Activated CD4-positive, alpha-beta T cell treated with anti-CD3 and anti-CD28 coated beads for 1 hour (primary cell): ENCODE data around the gene SPO11.

Source experiments
- DNase-seq: peaks from one replicate; pipeline ENCODE4 v3.0.0-alpha.2; 2020

SPO11 gene

DNA sequence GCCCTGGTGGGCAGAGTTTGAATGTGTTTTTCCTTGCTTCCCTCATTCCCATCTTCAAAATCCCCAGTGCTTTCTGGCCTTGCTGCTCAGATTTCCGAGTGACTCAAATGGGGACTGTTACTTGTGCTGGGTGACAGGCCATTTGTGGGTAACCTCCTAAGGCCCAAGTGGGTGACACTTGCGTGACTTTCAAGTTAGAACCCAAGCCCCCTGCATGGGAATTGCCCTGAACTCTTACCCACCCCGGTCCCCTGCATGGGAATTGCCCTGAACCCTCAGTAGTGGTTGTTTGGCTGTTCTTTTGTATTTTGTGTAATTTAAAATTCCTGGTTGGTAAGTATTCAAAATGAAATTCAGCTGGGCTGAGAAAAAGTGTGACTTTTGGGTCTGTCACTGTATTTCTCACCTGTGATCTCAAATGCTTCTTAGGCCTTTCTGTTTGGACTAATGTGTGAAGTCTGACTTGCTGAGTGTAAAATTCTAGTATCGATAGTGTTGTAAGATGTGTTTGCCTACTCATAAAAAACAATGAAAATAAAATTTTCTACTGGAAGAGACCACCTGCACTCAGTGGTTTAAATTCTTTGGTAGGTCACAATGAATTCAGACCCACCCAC is 49.2 kb downstream of the SPO11 start:
- DNase-seq, result no peak

DNA sequence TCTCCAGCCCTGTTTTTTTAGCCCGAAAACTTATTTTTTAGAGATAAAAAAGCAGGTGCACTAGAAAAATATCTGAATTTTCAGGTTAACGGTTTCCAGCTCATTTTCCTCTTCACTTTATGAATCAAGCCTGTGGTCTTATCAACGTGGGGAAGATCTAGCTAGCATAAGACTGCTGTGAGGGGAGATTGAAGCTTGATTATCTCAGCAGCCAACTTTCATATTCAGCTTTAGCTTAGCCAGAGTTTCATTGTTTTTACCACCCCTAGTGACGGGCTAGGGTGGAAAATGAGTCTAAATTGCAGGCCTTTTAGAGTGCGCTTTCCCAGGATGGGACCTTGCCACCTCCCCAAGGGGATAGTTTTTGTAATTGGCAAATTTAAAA is 49.7 kb downstream of the SPO11 start:
- no peak for DNase-seq

DNA sequence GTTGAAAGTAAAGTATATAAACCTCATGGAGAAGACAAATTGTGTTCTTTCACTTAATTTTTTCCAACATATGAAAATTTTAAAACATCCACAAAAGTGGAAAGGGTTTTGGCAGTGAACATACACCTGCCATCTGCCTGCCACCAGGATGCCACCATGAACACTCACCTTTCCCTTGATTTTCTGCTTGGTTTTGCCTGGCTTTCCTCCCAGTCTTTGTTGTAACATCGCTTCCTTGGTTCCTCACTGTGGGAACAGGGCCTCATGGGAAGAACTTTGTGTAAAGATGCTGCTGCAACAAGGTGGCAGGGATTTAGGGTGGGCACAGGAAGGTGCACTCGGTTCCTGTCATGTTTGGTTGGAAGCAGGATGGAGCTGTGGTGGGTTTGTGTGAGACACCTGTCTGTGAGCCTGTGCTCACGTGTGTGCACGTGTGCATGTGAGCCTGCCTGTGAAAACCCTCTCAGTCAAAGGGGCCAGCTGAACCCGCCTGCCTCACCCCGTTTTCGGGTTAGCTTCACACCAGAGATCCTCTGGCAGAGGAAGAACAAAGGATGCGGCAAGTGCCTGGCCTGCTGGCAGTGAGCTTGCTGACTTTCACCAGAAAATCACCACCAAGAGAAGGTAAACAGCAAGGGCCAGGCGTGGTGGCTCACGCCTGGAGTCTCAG is 50.6 kb downstream of the SPO11 start:
- no peak for DNase-seq

DNA sequence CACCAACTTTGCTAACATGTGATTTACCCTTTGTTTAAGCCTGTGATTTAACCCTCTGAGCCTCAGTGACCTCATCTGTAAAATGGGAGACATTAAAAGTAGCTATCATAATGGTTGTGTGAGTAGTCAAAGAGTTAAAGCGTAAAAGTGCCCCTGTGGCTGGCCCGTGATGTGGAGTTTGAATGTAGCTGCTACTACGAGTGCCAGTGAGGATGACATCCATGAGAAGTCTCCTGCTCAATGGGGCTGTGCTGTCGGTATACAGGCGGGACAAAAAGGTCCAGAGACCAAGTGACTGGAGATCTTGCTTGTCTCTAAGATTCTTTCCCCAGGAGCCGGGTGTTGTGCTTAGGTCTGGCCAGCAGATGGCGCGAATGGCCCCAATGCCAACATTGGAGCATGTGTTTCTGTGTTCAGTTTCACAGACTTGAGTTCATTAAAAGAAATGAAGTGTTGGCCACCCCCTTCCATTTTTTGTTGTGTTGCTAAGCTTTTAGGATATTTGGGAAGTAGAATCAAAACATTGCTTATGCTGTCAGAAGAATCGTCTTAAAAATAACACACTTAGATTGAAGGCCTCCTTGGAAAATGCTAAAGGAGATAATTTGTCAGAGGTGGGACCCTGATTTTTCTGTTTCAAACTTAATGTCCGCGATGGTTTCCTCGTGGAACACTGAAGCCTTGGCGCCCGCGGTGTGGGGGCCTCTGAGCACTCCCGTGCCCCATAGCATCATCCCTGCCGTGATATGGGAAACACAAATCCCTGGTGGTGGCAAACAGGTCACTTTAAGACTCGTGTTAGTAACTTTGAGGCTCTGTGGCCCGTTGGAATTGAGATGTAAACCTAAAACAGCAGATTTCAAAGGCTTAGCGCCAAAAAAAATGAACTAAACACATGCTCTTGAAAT is 52.2 kb downstream of the SPO11 start:
- DNase-seq, result peak; percentile 79

DNA sequence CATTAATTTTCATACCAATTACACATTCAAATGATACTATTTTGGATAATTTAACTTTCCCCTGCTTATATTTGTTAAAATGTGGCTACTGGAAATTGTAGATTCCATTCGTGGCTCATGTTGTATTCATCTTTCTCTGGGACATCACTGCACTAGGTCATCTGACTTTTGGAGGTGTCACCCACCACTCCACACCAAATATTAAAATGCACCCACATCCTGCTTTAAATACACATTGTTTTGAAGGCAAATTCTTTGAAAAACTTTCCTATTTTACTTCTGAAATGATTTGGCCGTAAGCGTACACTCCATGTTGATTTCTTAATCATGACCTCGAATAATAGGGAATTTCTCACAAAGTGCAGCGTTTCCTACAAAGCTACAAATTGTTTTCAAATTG is 52.9 kb downstream of the SPO11 start:
- DNase-seq, result no peak

DNA sequence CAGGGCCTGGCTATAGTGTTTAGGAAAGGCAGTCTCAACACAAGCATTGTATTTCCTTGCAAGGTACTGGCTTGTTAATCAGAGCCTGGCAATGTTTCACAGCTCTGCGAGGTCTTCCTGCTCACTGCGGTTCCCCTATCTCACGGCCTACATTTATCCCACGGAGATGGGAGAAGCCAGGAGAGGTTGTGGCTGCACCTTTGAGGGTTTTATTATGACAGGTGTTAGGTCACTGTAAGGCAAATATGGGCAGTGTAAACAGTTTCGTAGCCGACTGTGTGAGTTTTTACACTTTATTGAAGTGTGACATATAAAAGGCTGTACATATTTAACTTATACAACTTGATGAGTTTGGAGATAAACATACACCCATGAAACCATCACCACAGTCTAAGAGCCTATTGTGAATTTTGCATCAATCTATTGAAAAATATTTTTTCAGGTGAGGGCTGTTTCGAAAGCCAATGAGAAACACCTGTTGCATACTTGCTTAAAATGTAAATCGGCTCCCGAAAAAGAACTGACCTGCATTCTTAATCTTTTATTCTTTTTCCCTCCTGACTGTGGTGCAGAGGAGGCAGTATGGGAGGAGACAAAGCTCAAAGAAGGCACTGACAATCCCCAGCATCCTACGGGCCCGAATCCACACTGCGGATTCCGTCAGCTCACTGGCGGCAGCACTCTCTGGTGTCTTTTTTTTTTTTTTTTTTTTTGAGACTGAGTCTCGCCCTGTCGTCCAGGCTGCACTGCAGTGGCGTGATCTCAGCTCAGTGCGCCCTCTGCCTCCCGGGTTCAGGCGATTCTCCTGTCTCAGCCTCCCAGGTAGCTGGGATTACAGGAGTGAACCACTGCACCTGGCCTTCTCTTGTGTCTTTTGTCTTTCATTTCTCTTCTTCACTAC is 54.1 kb downstream of the SPO11 start:
- DNase-seq, result no peak

DNA sequence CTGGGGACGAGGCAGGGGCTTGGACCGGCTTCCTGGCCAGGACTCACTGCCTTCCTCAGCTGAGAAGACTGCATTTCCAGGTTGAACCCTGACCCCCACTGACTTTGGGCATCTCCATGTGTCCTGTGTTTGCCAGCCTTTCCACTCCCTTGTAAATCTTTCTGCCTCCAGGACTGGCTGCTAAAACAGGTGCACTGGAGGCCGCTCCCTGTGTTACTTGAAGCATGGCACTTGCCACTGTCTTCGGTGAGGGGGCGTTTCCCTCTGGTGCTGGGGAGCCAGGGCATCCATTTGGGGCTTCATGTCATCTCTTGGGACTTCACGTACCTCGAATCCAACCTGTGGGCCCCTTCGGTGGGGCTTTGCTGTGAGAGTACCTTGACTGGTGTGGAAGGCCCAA is 54.9 kb downstream of the SPO11 start:
- DNase-seq, result no peak

DNA sequence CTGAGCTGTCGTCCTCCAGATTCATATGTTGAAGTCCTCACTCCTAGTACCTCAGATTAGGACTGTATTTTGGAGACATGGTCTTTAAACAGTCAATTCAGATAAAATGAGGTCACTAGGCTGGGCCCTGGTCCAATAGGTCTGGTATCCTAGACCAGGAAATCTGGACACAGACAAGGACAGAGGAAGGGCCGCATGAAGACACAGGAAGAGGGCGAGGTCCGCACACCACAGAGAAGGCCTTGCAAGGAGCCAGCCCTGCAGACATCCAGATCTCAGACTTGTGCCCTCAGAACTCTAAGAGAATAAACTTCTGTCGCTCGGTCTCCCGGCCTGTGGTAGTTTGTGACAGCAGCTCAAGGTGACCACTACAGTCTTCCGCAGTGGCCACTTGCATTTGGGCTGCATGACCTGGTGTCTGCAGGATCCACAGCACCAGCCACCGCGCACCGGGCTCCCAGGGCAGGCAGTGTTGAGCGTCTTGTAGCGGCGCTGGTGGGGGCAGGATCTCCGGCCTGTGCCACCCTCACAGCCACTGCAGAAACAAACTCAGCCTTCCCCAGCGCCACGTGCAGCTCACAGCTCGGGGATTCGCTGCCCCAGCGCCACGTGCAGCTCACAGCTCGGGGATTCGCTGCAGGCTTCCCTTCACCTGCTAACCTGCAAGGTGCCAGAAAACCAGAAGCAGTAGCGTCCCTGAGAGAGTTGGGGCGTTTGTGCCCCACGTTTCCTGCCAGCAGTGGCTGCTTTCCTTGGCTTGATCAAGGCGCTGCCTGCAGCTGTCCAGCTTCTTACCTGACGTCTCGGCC is 55.6 kb downstream of the SPO11 start:
- no peak for DNase-seq

DNA sequence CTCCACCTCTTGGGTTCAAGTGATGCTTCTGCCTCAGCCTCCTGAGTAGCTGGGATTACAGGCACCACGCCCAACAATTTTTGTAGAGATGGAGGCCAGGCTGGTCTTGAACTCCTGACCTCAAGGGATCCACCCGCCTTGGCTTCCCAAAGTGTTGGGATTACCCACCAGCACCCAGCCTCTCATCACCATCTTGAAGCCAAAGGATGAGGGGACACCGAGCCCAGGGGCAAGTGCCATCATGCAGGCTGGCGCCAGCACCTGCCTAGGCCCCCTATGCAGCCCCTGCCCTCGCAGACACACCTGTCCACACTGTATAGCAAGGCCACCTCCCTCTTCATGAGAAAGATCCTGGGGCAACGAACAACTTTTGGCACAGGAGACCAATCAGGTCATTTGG is 56.3 kb downstream of the SPO11 start:
- DNase-seq, result no peak

DNA sequence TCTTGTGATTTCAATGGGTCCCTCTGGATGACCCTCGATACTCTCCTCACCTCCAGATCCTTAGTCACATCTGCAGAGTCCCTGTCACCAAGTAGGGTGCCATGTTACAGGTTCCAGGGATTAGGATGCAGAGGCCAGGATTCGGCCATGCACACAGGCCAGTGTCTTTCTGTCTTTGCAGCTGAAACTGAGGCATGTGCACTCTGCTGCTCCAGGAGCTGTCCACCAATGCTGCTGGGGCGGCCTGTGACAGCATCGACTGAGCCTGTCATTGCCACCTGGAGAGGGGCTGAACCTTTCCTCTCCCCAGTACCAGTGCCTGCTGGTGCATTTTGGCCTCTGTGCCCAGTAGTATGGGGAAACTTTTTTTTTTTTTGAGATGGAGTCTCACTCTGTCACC is 57.2 kb downstream of the SPO11 start:
- DNase-seq, result no peak

DNA sequence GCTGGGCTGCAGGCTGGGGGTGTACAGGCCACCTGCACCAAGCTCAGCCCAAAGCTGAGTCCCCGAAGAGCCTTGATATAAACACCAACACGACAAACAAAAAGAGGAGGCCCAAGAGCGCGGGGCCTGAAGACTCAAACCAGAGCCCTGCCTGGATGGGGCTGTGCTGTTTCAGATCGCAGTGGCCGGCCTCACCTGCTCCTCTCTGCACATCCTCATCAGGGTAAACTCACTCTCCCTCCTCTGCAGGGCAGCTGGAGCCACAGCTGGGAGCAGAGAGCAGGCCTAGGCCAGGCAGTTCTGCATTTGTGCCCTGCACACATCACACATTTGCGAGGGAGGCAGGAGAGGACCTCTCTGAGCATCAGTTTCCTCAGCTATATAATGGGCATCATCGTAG is 57.9 kb downstream of the SPO11 start:
- no peak for DNase-seq

DNA sequence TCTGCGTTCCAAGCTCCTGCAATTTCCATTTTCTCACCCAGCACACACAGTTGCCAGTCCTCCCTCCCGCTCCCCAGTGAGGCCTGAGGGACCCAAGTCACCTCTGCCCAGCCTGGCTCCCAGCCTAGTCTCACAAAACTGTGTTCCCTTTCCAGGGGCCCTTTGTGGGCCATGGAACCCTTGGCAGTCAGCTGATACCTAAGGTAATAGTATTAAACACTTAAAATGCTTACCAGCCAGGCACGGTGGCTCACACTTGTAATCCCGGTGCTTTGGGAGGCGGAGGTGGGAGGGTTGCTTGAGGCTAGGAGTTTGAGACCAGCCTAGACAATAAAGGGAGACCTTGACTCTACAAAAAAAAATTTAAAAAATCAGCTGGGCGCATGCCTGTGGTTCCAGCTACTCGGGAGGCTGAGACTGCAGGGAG is 58.4 kb downstream of the SPO11 start:
- no peak for DNase-seq

DNA sequence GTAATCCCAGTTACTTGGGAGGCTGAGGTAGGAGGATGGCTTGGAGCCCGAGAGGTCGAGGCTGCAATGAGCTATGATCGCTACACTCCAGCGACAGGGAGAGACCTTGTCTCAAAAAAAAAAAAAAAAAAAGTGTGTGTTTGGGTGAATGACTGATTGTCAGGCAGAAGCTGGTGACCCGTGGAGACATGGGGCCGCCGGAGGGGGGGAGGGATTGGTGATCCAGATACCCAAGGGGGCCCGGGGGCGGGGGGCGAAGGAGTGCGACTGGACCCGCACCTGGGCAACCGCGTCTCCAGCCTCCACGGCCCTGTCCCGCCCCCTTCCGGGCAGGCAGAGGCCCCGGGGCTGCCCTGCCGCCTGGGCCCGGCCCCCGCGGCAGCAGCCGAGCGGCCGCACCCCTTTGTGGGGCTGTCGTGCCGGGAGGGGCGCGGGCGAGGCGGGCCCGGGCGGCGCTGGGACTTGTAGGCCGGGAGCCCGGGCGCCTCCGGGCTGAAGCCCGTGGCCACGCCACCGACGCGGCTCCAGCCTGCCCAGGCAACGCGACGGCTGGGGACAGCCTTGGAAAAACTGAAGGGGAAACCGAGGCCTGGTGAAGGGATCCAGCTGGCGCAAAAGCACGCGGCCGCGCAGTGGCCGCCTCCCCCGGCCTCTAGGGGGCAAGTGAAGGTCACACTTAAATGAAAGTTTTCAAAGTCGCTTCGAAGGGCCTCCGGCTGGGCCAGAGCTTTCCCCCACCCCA is 59.5 kb downstream of the SPO11 start:
- peak; percentile 43 for DNase-seq

DNA sequence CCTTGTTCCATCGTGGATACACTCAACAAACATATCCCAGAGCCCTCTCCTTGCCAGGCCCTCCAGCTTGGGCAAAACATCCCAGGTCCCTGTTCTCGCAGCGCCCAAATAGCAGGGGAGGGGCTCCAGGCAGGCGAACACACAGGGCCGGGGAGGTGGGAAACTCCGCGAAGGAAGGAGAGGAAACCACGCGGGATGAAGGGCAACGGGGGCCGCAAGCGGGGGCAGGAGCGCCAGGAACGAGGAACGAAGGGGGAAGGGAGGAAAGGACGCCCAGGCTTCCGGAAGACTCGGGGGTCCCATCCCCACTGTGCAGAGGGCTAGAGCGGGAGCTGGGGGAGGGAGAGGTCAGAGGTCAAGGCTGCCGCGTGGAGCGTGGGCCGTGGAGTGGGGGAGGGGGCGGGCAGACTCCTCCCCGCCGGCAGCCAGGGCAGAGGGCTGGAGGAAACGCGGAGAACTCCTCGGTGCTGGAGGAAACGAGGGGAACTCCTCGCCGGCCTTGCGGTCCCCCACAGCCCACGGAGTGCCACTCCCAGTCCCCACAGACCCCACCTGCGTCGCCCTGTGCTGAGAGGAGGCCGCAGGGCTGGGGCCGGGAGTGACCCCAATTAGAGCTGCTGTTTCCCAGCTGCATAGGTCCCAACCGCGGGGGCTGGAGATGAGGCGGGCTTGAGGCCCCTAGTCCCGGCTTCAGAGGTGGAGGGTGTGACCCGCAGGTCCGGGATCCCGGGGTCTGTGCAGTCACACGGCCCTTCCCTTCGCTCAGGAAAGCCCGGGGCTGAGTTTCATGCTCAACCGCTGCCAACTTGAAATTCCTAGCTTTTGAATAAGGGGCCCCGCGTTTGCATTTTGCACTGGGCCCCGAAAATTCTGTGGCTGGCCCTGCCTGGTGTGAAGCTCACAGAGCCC is 60.3 kb downstream of the SPO11 start:
- DNase-seq, result no peak

DNA sequence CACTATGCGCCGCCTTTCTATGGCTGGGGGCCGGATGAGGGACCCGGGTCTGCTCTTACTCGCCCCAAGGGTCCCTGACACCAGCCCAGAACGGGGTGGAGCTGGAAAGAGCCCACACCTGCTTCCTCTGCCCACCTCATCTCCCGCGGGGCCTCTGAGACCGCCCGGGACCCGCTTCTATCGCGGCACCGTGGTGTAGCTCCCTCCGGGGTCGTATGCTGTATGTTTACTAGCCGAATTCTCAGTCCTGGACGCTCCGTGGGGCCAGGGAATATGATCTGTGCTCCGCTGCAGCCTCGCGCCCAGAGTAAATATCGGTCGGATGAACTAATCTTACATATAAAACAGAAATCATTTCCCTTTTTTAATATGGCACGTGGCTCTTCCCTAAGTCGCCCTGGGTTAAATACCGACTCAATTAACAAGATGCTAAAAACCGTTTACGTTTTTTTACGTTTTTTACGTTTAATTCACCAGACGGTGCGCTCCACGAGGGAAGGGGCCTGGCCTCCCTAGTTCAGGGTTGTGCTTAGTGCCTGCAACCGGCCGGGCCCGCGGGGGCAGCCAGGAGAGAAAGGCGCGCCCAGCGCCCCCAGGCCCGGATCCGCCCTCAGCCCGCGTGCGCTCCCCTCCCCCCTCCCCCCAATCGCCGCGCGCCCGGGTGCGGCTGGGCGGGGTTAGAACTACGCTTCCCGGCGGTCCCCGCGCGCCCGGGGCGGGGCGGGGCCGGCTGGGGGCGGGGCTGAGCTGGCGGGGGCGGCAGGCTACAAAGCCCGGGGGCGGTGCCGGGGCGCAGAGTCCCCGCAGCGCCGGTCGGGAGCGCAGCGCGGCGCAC is 61.2 kb downstream of the SPO11 start, which contains the start of gene RBM38:
RBM38 (plus strand) TSS at position 793 of the 835 bp plus-strand sequence. CDS start 186 bp downstream, outside the sequence.
- DNase-seq, result peak; percentile 68

DNA sequence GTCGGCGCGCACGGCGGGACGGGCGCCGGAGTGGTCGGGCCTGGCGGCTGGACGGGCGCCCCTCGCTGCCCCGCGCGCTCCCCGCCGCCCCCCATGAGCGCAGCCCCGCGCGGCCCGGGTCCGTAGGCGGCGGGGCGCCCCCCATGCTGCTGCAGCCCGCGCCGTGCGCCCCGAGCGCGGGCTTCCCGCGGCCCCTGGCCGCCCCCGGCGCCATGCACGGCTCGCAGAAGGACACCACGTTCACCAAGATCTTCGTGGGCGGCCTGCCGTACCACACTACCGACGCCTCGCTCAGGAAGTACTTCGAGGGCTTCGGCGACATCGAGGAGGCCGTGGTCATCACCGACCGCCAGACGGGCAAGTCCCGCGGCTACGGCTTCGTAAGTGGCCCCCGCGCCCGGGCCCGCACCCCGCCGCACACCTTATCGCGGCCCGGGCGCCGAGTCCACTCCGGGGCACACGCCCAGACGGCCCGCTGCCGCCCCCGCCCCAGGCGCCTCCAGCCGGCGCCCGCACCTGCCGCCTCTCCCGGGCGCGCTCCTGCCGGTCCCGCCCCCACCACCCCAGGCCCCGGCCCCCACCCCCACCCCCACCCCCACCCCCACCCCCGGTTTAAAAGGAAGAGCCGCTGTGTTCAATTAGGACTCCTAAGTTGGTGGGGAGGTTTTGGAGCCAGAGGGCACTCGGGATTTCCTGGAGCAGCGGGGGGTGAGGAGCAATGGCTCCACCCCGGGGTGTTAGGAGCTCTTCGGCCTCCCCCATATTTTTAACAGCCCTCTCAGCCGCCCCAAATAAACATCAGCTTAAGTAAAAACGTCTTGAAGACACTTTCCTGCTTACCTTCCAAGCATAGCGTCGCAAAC is 62.1 kb downstream of the SPO11 start:
- no peak for DNase-seq

DNA sequence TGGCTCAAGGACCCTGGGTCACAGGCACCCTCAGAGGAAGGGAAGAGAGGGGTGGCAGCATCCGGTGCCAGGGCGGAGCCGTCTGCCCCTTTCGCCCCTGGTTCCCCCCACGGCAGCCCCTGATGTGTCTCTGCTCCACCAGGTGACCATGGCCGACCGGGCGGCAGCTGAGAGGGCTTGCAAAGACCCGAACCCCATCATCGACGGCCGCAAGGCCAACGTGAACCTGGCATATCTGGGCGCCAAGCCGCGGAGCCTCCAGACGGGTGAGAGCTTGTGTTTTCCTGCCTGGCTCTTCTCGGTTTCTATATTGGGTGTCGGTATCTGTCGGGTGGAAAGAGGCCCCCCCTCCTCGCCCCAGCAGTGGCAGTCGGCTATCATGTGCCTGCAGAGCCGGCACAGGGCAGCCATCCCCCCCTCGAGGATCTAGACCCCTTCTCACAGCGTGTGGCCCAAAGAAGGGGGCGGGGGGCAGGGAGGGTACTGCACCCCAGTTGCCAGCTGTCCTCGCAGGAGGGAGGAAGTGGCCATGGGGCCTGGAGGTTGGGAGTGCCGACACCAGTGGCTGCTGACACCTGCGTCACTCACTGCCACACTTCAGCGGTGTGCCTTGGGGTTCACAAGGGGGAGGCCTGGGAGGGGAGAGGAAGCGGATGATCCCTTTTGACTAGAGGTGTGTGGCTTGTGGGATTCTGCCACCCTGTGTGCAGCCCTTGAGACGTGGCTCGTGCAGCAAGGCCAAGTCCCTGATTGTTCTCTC is 63.1 kb downstream of the SPO11 start:
- DNase-seq, result peak; percentile 64
